OCI-LY7 (cell line): ENCODE data around the gene TAAR1. TPM values are rescaled to one million over a fixed set of nuclear protein-coding genes. Genes with fewer than 3 reads are reported as not detected.

Source experiments
- BruUV-seq: library from RNA; stranded (reverse); fragments of 400-500 nt; replicated peaks from 2 replicates; lab custom pipeline; 2021; lab: Mats Ljungman, UMichigan
- CTCF ChIA-PET: fragments of 300-600 bp; sonication (Branson Sonifier 250); formaldehyde crosslinking; loops from one replicate; lab custom pipeline; 2022; ENCODE audit warnings: antibody characterized with exemption; ENCODE audit not compliant: unreplicated experiment; lab: Charles Lee
- POLR2A ChIA-PET: fragments of 300-600 bp; sonication (Branson Sonifier 250); formaldehyde crosslinking; loops from one replicate; lab custom pipeline; 2022; ENCODE audit warnings: antibody characterized with exemption; lab: Charles Lee
- DNase-seq: peaks from one replicate; pipeline ENCODE4 v3.0.0-alpha.2; 2015; ENCODE audit warnings: low spot score
- H2AFZ ChIP-seq: fragments of 200-600 bp; sonication (generic), shearing (Covaris generic); 2 replicates; pipeline ENCODE4 v1.6.1; 2014; ENCODE audit warnings: mild to moderate bottlenecking, antibody characterized with exemption, low read length, moderate library complexity
- H3K27ac ChIP-seq: fragments of 200-600 bp; sonication (generic); 2 replicates; pipeline ENCODE4 v1.5.1; 2014; ENCODE audit warnings: mixed run types, low read depth, mild to moderate bottlenecking, moderate library complexity, low read length, inconsistent platforms; ENCODE audit not compliant: poor library complexity, severe bottlenecking
- H3K36me3 ChIP-seq: fragments of 200-600 bp; sonication (generic); 2 replicates; pipeline ENCODE4 v1.6.1; 2014; ENCODE audit warnings: mild to moderate bottlenecking, antibody characterized with exemption, low read length, moderate library complexity, mixed read lengths; ENCODE audit not compliant: insufficient read depth
- H3K4me1 ChIP-seq: fragments of 200-600 bp; sonication (generic); 2 replicates; pipeline ENCODE4 v1.5.1; 2014; ENCODE audit warnings: mild to moderate bottlenecking, low read length; ENCODE audit not compliant: insufficient read depth, poor library complexity, severe bottlenecking
- H3K4me2 ChIP-seq: fragments of 200-600 bp; sonication (generic); 2 replicates; pipeline ENCODE4 v1.6.1; 2014; ENCODE audit warnings: mild to moderate bottlenecking, low read length
- H3K4me3 ChIP-seq: fragments of 200-600 bp; sonication (generic); 2 replicates; pipeline ENCODE4 v1.5.1; 2014; ENCODE audit warnings: mild to moderate bottlenecking, low read depth, low read length; ENCODE audit not compliant: poor library complexity, severe bottlenecking
- H3K79me2 ChIP-seq: fragments of 200-600 bp; sonication (generic); 2 replicates; pipeline ENCODE4 v1.6.1; 2016; ENCODE audit warnings: low read depth, mild to moderate bottlenecking, low read length, moderate library complexity, mixed read lengths; ENCODE audit not compliant: insufficient read depth
- H3K9me2 ChIP-seq: fragments of 200-600 bp; sonication (generic); 2 replicates; pipeline ENCODE4 v1.6.1; 2016; ENCODE audit warnings: mild to moderate bottlenecking, low read length, mixed read lengths; ENCODE audit not compliant: insufficient read depth
- H3K9me3 ChIP-seq: fragments of 200-600 bp; sonication (generic); 2 replicates; pipeline ENCODE4 v1.6.1; 2014; ENCODE audit warnings: mild to moderate bottlenecking, mixed run types, low read length, mixed read lengths
- H4K20me1 ChIP-seq: fragments of 200-600 bp; sonication (generic); 2 replicates; pipeline ENCODE4 v1.6.1; 2014; ENCODE audit warnings: mild to moderate bottlenecking, antibody characterized with exemption, low read length, moderate library complexity, mixed read lengths; ENCODE audit not compliant: insufficient read depth
- CTCF ChIP-seq: fragments of 200-600 bp; sonication (generic); conservative IDR thresholded peaks from 2 replicates; pipeline ENCODE4 v1.5.1; 2014; ENCODE audit warnings: mild to moderate bottlenecking, antibody characterized with exemption, low read length, moderate library complexity, mixed read lengths
- EZH2phosphoT487 ChIP-seq: fragments of 200-600 bp; sonication (generic); IDR thresholded peaks from 2 replicates; pipeline ENCODE4 v1.6.1; 2018; ENCODE audit warnings: low read depth, borderline replicate concordance, mild to moderate bottlenecking, mixed run types, antibody characterized with exemption, low read length, moderate library complexity, mixed read lengths
- intact Hi-C: fragments of 100-400 bp; cut with micrococcal nuclease; formaldehyde crosslinking; loops from one replicate; pipeline ENCODE4 v1.10.0; 2022; ENCODE audit not compliant: unreplicated experiment
- total RNA-seq, 2 experiments: library from RNA; depleted of rRNA in 1 of 2; stranded (reverse); fragments of >200 nt in 1 of 2; shearing (Covaris generic) in 1 of 2; gene quantifications; 2 replicates each; pipeline ENCODE4 v1.2.3, GENCODE V29; 2014 to 2022

Gene TAAR1
- total RNA-seq, 2 experiments from 2014 or later = not detected

DNA sequence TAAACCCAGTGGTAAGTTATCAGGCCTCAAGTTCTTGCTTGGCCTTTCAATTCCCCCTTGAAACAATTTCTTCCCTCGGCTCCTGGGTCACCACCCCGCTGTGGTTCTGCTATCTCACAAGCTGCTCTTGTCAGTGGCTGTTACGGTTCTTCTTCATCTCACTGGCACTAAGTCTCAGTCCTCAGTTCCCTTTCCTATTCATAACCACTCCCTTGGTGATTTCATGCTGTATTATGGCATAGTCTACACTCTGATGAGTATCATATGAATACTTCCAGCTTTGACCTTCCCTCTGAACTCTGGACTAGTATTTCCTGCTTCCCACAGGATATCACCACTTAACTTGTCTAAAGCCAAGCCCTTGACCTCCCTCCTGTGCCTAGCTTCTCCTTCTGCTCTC, 7.9 kb downstream of the TAAR1 start:
- DNase-seq = no peak
- Histone ChIP-seq H3K4me2 (no peak overlapping the region), H3K27ac (no peak overlapping the region), H2AFZ (no peak overlapping the region), H4K20me1 (no peaks in the 10 kb centered on the region), H3K4me3 (no peak overlapping the region), H3K9me2 (no peaks in the 10 kb centered on the region), H3K79me2 (no peaks in the 10 kb centered on the region), H3K36me3 (no peaks in the 10 kb centered on the region), H3K4me1 (no peaks in the 10 kb centered on the region), H3K9me3 (no peaks in the 10 kb centered on the region)
- intact Hi-C loops = no loop called here
- TF ChIP-seq EZH2phosphoT487 (no peak), CTCF (no peak)
- BruUV-seq = no TSS peak
- ChIA-PET POLR2A (interaction anchor here (0.5 to 0.8 kb wide), 2 partner anchors 11 to 213 kb away, joined by 3 to 6 read pairs; no protein-coding TSS in a partner anchor), CTCF (interaction anchor here (0.6 kb wide), 1 partner anchor 735 kb away, joined by 3 read pairs; no protein-coding TSS in a partner anchor)

DNA sequence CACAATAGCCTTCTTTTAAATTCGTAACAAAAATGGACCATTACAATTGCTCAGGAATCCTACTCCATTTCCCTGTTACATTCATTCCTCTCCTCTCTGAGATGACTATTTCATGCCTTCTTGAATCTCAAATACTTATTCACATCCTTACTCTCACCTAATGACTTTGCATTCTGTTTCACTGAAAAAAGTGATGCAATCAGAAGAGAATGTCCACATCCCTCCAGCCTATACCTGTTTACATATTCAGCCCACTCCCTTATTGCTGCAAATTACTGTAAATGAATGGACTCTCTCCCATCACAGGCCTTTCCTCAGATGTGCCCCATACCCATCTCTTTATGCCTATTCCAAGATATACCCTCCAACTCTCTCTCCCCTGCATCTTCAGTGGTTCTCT, 8.6 kb downstream of the TAAR1 start:
- ChIA-PET CTCF (no interaction called here), POLR2A (interaction anchor here (0.6 kb wide), 1 partner anchor 47 kb away, joined by 3 read pairs; no protein-coding TSS in a partner anchor)
- H4K20me1 ChIP-seq = no peaks in the 10 kb centered on the region
- H3K4me3 ChIP-seq = no peak overlapping the region
- H3K36me3 ChIP-seq = no peaks in the 10 kb centered on the region
- no peaks in the 10 kb centered on the region for H3K4me1 ChIP-seq
- intact Hi-C loops = no loop called here
- no peak overlapping the region for H2AFZ ChIP-seq
- DNase-seq = no peak
- H3K79me2 ChIP-seq = no peaks in the 10 kb centered on the region
- no peak for TF ChIP-seq CTCF
- TF ChIP-seq EZH2phosphoT487 = no peak
- no TSS peak for BruUV-seq
- no peak overlapping the region for H3K27ac ChIP-seq
- H3K9me2 ChIP-seq = no peaks in the 10 kb centered on the region
- H3K4me2 ChIP-seq = no peak overlapping the region
- no peaks in the 10 kb centered on the region for H3K9me3 ChIP-seq

DNA sequence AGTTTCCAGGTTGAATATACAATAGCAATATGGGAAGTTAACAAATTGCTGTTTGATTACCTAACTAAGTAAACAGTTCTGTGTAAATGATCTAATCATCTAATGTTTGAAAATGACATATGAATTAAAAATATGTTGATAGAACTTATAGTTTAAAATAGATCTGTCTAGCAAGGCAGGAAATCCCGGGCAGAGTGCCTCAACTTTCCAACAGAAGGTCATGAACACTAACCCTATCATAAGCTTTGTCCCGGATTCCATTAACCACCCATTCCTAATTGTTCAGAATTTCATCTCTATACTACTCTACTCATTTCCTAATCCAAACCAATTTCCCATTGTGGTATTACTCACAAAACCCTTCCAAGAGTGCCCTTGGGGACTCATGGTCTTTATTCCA, 10.2 kb downstream of the TAAR1 start:
- intact Hi-C loops = no loop called here
- Histone ChIP-seq H2AFZ (no peak overlapping the region), H4K20me1 (no peaks in the 10 kb centered on the region), H3K9me2 (no peaks in the 10 kb centered on the region; the same call in 1 of the 2 replicates), H3K4me2 (no peak overlapping the region), H3K4me3 (no peak overlapping the region), H3K79me2 (no peaks in the 10 kb centered on the region), H3K27ac (no peak overlapping the region), H3K36me3 (no peaks in the 10 kb centered on the region), H3K9me3 (no peaks in the 10 kb centered on the region), H3K4me1 (peaks cover 3% of the 10 kb centered on the region)
- no peak for DNase-seq
- no TSS peak for BruUV-seq
- ChIA-PET POLR2A (interaction anchor here (0.7 to 1.2 kb wide), 5 partner anchors 10 to 309 kb away, joined by 3 to 5 read pairs (median 4); partner anchors contain the start of gene TAAR8), CTCF (no interaction called here)
- TF ChIP-seq EZH2phosphoT487 (no peak), CTCF (no peak)
